ENCODE results near the gene SOBP.

Gene SOBP

DNA sequence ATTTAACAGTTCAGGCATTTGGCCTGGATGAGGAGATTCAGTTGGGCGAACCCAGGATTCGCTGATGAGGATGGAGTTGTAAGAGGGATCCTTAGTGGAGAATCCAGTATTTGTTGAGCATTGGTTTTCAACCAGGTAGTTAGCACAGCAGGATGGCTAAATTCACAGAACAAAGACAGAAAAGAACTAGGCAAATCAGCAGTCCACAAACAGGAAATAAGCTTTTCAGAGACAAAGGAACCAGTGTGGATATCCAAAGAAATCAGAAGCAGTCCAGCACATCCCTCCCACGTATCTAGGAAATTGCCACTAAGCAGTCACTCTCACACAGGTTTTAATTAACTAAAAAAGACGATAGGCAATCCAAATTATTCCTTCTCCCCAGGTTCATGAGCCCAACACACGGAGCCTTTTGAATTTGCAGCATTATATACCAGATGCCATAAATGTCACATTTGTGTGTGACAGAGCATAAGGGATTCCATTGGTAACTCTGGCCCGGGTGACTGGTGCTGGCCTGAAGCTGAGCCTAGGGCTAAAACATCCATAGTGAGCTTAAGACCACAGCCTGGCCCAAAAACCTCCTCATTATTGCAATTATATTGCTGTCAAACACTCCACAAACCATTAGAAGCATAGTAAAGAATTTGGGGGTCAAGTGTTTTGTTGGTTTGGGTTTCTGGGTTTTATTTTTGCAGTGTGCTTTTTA lies 131.5 kb downstream of the SOBP start:
- Histone ChIP-seq H3K36me3 (ENCODE audit: control insufficient read depth in 2 of 2, insufficient read depth in 2 of 2, low read length in 2 of 2) (no peaks in the 10 kb centered on the region), H3K4me3 (ENCODE audit: low read length in 2 of 2) (no peak overlapping the region), H3K9me3 (ENCODE audit: control insufficient read depth in 2 of 2, low read length in 2 of 2) (no peaks in the 10 kb centered on the region), H3K27me3 (ENCODE audit: control insufficient read depth in 2 of 2, insufficient read depth in 2 of 2, low read length in 2 of 2) (no peaks in the 10 kb centered on the region), H3K27ac (ENCODE audit: low read depth in 2 of 2, low read length in 2 of 2) (no peak overlapping the region), H3K9ac (ENCODE audit: low read depth in 1 of 2, low read length in 2 of 2) (no peak overlapping the region), H3K4me1 (ENCODE audit: control insufficient read depth in 2 of 2, insufficient read depth in 2 of 2, low read length in 2 of 2) (no peaks in the 10 kb centered on the region)

DNA sequence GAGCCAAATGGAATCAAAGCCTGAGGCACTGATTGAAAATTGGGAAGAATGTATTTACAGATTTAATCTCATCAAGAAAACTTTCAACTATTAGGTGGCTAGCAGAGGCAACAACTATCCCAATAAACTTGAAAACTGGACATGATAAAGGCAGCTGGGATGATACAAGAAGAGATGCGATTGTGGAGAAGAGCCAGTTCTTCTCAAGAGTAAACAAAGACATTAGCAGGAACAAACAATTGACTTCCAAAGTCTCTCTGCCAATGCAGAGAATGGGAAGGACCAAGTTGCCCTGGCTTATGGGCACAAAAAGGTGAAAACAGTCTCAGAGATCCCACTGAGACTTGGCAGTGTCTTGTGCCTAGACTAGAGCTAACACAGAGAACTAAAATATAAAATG lies 132.4 kb downstream of the SOBP start:
- H3K36me3 ChIP-seq (ENCODE audit: control insufficient read depth in 2 of 2, insufficient read depth in 2 of 2, low read length in 2 of 2), result no peaks in the 10 kb centered on the region
- no peaks in the 10 kb centered on the region for H3K9me3 ChIP-seq (ENCODE audit: control insufficient read depth in 2 of 2, low read length in 2 of 2)
- no peak overlapping the region for H3K4me3 ChIP-seq (ENCODE audit: low read length in 2 of 2)
- no peaks in the 10 kb centered on the region for H3K4me1 ChIP-seq (ENCODE audit: control insufficient read depth in 2 of 2, insufficient read depth in 2 of 2, low read length in 2 of 2)
- no peaks in the 10 kb centered on the region for H3K27me3 ChIP-seq (ENCODE audit: control insufficient read depth in 2 of 2, insufficient read depth in 2 of 2, low read length in 2 of 2)
- H3K27ac ChIP-seq (ENCODE audit: low read depth in 2 of 2, low read length in 2 of 2), result no peak overlapping the region
- H3K9ac ChIP-seq (ENCODE audit: low read depth in 1 of 2, low read length in 2 of 2), result no peak overlapping the region

DNA sequence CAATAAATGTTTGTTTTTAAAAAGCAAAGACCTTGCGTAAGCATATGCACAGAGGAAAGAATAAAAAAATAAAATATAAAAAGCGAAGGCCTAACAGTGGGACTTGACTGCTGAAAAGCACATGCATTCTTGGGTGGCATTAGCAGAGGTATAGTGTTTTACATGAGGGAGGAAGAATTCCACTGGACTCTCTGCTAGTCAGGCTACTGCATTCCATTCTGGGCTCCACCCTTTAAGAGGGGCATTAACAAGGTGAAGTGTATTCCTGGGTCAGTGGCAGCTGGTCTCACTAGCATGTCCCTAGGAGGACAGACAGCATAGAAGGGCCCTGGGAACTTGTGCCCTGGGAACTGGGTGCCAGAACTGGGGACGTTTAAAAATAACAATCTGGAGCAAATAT lies 134.1 kb downstream of the SOBP start:
- no peak overlapping the region for H3K27ac ChIP-seq (ENCODE audit: low read depth in 2 of 2, low read length in 2 of 2)
- H3K4me1 ChIP-seq (ENCODE audit: control insufficient read depth in 2 of 2, insufficient read depth in 2 of 2, low read length in 2 of 2), result no peaks in the 10 kb centered on the region
- no peak overlapping the region for H3K9ac ChIP-seq (ENCODE audit: low read depth in 1 of 2, low read length in 2 of 2)

DNA sequence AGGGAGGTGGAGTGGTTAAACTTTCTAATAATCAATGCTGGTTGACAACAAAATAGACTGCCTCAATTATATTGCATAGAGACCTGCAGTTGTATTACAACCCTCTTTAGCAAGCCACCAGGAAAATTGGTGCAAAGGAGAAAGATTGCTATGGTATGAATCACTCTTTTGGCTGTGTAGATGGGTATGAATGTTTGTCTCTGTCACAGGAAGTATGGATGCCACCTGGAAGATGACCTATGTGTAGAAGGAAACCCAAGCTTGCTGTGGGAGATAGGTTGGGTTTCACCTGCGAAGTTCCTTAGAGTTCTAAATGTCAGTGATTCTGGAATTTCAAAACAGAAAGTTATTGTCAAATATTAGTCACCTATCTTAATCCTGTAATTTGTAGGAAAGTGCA lies 134.6 kb downstream of the SOBP start:
- no peak overlapping the region for H3K27ac ChIP-seq (ENCODE audit: low read depth in 2 of 2, low read length in 2 of 2)
- H3K4me1 ChIP-seq (ENCODE audit: control insufficient read depth in 2 of 2, insufficient read depth in 2 of 2, low read length in 2 of 2), result no peaks in the 10 kb centered on the region
- H3K36me3 ChIP-seq (ENCODE audit: control insufficient read depth in 2 of 2, insufficient read depth in 2 of 2, low read length in 2 of 2), result no peaks in the 10 kb centered on the region
- H3K27me3 ChIP-seq (ENCODE audit: control insufficient read depth in 2 of 2, insufficient read depth in 2 of 2, low read length in 2 of 2), result no peaks in the 10 kb centered on the region
- no peak overlapping the region for H3K9ac ChIP-seq (ENCODE audit: low read depth in 1 of 2, low read length in 2 of 2)
- H3K9me3 ChIP-seq (ENCODE audit: control insufficient read depth in 2 of 2, low read length in 2 of 2), result no peaks in the 10 kb centered on the region
- H3K4me3 ChIP-seq (ENCODE audit: low read length in 2 of 2), result no peak overlapping the region

More for the DNA sequence above, 134.1 kb downstream of the SOBP start:
- Histone ChIP-seq H3K9me3 (ENCODE audit: control insufficient read depth in 2 of 2, low read length in 2 of 2) (no peaks in the 10 kb centered on the region), H3K36me3 (ENCODE audit: control insufficient read depth in 2 of 2, insufficient read depth in 2 of 2, low read length in 2 of 2) (no peaks in the 10 kb centered on the region), H3K4me3 (ENCODE audit: low read length in 2 of 2) (no peak overlapping the region), H3K27me3 (ENCODE audit: control insufficient read depth in 2 of 2, insufficient read depth in 2 of 2, low read length in 2 of 2) (no peaks in the 10 kb centered on the region)

DNA sequence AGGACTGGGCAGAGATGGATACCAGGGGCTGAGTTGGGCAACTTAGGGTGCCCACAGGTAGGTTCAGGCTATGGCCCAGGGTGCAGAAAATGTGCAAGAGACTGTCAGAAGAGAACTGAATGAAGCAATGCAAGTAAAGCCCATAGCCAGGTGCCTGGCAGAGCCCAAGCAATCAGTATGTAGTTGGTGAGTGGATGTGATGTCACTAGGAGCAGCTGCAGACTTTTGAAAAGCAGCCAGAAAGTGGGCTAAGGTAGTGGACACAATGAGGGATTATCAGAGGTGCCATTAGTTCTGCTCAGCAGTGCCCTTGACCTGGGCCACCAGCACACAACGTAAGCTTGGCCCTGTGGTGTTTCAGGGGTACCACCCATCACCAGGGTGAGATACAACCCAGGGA lies 135.3 kb downstream of the SOBP start:
- no peak overlapping the region for H3K4me3 ChIP-seq (ENCODE audit: low read length in 2 of 2)
- H3K27ac ChIP-seq (ENCODE audit: low read depth in 2 of 2, low read length in 2 of 2), result no peak overlapping the region
- H3K9me3 ChIP-seq (ENCODE audit: control insufficient read depth in 2 of 2, low read length in 2 of 2), result no peaks in the 10 kb centered on the region
- H3K4me1 ChIP-seq (ENCODE audit: control insufficient read depth in 2 of 2, insufficient read depth in 2 of 2, low read length in 2 of 2), result no peaks in the 10 kb centered on the region
- H3K9ac ChIP-seq (ENCODE audit: low read depth in 1 of 2, low read length in 2 of 2), result no peak overlapping the region
- no peaks in the 10 kb centered on the region for H3K36me3 ChIP-seq (ENCODE audit: control insufficient read depth in 2 of 2, insufficient read depth in 2 of 2, low read length in 2 of 2)
- no peaks in the 10 kb centered on the region for H3K27me3 ChIP-seq (ENCODE audit: control insufficient read depth in 2 of 2, insufficient read depth in 2 of 2, low read length in 2 of 2)

DNA sequence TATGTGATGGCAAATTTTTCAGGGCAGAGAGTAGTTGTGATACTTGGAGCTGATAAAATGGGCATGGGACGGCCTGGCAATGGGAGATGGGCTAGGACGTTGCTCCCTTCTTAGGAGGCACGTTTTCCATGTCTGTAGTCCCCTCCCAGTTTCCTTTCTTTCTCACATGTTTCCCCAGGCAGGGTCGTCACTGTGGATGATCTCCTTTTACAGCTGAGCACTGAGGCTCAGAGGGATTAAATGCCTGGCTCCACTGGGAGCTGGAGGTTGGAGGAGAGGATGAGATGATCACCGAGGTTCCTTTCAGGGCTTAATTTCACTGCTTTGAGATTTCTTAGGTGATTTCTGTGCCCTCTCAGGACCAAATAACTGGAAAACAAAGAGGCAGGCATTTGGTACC lies 136.7 kb downstream of the SOBP start:
- Histone ChIP-seq H3K36me3 (ENCODE audit: control insufficient read depth in 2 of 2, insufficient read depth in 2 of 2, low read length in 2 of 2) (no peaks in the 10 kb centered on the region), H3K4me1 (ENCODE audit: control insufficient read depth in 2 of 2, insufficient read depth in 2 of 2, low read length in 2 of 2) (no peaks in the 10 kb centered on the region), H3K27ac (ENCODE audit: low read depth in 2 of 2, low read length in 2 of 2) (no peak overlapping the region), H3K27me3 (ENCODE audit: control insufficient read depth in 2 of 2, insufficient read depth in 2 of 2, low read length in 2 of 2) (no peaks in the 10 kb centered on the region), H3K9ac (ENCODE audit: low read depth in 1 of 2, low read length in 2 of 2) (no peak overlapping the region), H3K4me3 (ENCODE audit: low read length in 2 of 2) (no peak overlapping the region), H3K9me3 (ENCODE audit: control insufficient read depth in 2 of 2, low read length in 2 of 2) (no peaks in the 10 kb centered on the region)

DNA sequence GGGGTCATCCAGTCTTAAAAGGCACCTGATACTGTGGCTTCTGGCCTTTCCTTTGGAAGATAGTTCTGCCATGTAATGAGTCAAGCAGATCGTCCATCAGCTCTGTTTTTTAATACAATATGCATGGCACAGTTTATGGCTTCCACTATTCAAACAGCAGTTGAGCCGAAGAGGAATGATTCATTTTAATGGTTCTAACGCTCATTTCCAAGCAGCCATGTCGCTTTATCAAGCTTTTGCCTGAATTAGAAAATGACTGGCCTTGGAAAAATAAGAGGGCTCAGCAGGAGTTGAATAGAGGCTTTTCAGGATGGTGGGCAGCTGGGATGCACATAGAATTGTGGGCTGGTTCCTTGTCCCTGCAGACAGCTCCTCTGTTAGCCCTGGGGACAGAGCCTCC lies 138.1 kb downstream of the SOBP start:
- Histone ChIP-seq H3K9ac (ENCODE audit: low read depth in 1 of 2, low read length in 2 of 2) (no peak overlapping the region), H3K4me1 (ENCODE audit: control insufficient read depth in 2 of 2, insufficient read depth in 2 of 2, low read length in 2 of 2) (no peaks in the 10 kb centered on the region), H3K27me3 (ENCODE audit: control insufficient read depth in 2 of 2, insufficient read depth in 2 of 2, low read length in 2 of 2) (peaks cover 0 to 3% of the 10 kb centered on the region in 2 donors), H3K4me3 (ENCODE audit: low read length in 2 of 2) (no peak overlapping the region), H3K27ac (ENCODE audit: low read depth in 2 of 2, low read length in 2 of 2) (no peak overlapping the region), H3K36me3 (ENCODE audit: control insufficient read depth in 2 of 2, insufficient read depth in 2 of 2, low read length in 2 of 2) (no peaks in the 10 kb centered on the region), H3K9me3 (ENCODE audit: control insufficient read depth in 2 of 2, low read length in 2 of 2) (no peaks in the 10 kb centered on the region)

DNA sequence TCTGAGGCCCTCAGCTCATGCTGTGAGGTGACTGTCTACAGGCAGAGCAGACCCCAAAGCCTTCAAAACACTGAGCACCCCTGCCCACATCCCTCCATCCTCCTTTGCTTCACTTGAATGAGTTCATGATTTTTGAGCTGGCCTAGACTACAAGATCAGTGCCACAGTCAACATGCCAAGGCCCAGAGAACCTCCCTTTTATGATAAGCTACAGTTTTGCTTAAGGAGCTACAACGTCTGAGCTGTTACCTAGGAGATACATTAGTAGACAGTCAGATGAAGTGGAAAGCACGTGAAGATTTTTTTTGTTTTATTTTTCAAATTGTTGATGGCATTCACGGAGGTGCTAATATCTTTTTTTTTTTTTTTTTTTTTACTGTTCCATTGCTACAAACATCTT lies 139.0 kb downstream of the SOBP start:
- Histone ChIP-seq H3K9ac (ENCODE audit: low read depth in 1 of 2, low read length in 2 of 2) (no peak overlapping the region), H3K9me3 (ENCODE audit: control insufficient read depth in 2 of 2, low read length in 2 of 2) (no peaks in the 10 kb centered on the region), H3K27me3 (ENCODE audit: control insufficient read depth in 2 of 2, insufficient read depth in 2 of 2, low read length in 2 of 2) (peaks cover 0 to 8% of the 10 kb centered on the region in 2 donors), H3K27ac (ENCODE audit: low read depth in 2 of 2, low read length in 2 of 2) (no peak overlapping the region), H3K36me3 (ENCODE audit: control insufficient read depth in 2 of 2, insufficient read depth in 2 of 2, low read length in 2 of 2) (no peaks in the 10 kb centered on the region), H3K4me1 (ENCODE audit: control insufficient read depth in 2 of 2, insufficient read depth in 2 of 2, low read length in 2 of 2) (no peaks in the 10 kb centered on the region), H3K4me3 (ENCODE audit: low read length in 2 of 2) (no peak overlapping the region)

DNA sequence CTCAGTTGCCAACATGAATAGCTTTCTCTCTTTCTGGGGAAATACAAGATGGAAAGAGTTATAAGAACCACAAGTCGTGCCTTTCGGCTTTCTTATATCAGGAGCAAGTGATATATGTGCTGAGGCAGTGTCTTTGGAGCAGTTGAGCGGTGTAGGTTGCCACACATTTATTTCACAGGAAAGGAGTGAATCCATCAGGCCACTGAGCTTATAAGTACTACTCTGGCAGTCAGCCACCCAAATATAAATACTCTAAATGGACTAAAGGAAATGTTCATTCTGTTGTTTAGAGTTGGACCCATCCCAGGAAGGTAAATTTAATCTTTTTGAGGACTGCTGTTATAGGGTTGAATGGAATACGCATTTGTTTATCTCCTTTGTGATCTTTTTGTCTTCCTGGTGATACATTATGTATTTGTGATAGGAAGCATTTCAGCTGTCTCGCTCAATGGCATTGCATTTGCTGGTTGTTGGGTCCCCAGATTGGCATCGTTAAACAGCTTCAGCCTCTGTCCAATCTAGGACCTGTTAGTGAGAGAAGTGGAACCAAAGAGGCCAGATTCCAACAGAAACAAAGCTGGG lies 139.7 kb downstream of the SOBP start:
- Histone ChIP-seq H3K9me3 (ENCODE audit: control insufficient read depth in 2 of 2, low read length in 2 of 2) (no peaks in the 10 kb centered on the region), H3K27me3 (ENCODE audit: control insufficient read depth in 2 of 2, insufficient read depth in 2 of 2, low read length in 2 of 2) (peaks cover 0 to 8% of the 10 kb centered on the region in 2 donors), H3K4me1 (ENCODE audit: control insufficient read depth in 2 of 2, insufficient read depth in 2 of 2, low read length in 2 of 2) (no peaks in the 10 kb centered on the region), H3K27ac (ENCODE audit: low read depth in 2 of 2, low read length in 2 of 2) (no peak overlapping the region), H3K36me3 (ENCODE audit: control insufficient read depth in 2 of 2, insufficient read depth in 2 of 2, low read length in 2 of 2) (no peaks in the 10 kb centered on the region), H3K4me3 (ENCODE audit: low read length in 2 of 2) (no peak overlapping the region), H3K9ac (ENCODE audit: low read depth in 1 of 2, low read length in 2 of 2) (no peak overlapping the region)

DNA sequence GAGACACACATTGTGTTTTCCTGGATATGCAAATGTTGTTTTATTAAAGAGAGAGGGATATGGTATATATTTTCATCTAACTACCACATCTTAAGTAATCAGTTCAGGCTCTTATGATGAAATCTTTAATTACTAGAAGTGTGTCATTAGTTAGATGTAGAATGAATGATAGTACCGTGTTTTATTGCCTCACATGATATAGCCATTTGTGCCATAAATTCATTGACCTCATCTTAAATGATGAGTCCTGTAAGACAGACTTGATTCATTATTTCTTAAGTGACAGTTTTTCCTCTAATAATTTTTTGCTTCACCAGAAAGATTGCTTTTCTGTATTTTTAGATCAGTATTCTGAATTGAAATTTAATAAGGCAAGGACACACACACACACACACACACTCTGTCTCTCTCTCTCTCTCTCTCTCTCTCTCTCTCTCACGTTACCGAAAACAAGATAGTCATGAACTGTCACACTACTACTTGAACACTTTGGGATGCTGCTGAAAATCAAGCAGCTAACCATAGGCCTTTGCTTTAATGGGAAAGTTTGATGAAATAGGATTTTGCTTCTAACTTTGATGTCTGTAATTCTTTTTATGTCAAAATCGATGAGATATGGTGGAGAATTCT lies 140.5 kb downstream of the SOBP start:
- Histone ChIP-seq H3K27ac (ENCODE audit: low read depth in 2 of 2, low read length in 2 of 2) (no peak overlapping the region), H3K9ac (ENCODE audit: low read depth in 1 of 2, low read length in 2 of 2) (no peak overlapping the region), H3K9me3 (ENCODE audit: control insufficient read depth in 2 of 2, low read length in 2 of 2) (no peaks in the 10 kb centered on the region), H3K4me1 (ENCODE audit: control insufficient read depth in 2 of 2, insufficient read depth in 2 of 2, low read length in 2 of 2) (no peaks in the 10 kb centered on the region), H3K36me3 (ENCODE audit: control insufficient read depth in 2 of 2, insufficient read depth in 2 of 2, low read length in 2 of 2) (no peaks in the 10 kb centered on the region), H3K27me3 (ENCODE audit: control insufficient read depth in 2 of 2, insufficient read depth in 2 of 2, low read length in 2 of 2) (peaks cover 0 to 10% of the 10 kb centered on the region in 2 donors), H3K4me3 (ENCODE audit: low read length in 2 of 2) (no peak overlapping the region)
